Transverse colon (tissue), 3 donors: ENCODE data around the gene CLEC2D.

ENCODE experiments used
- EP300 ChIP-seq: sonication (generic); formaldehyde crosslinking; IDR thresholded peaks from one replicate; pipeline ENCODE4 v1.6.1; 2017; ENCODE audit warnings: antibody characterized with exemption, low read depth
- POLR2A ChIP-seq: fragments of 450-650 bp; IDR thresholded peaks from one replicate; pipeline ENCODE4 v1.6.1; 2016; ENCODE audit warnings: antibody characterized with exemption, mild to moderate bottlenecking, moderate library complexity
- TF ChIP-seq, protein P1 (sequence below), 5 experiments: fragments of 200-600 bp in 3 of 5; fragments of 450-650 bp in 2 of 5; sonication (generic) in 3 of 5; IDR thresholded peaks; 1 replicate in 2 of 5; 2 replicates in 3 of 5; pipeline ENCODE4 v1.5.1; 2016 to 2017; ENCODE audit warnings: antibody characterized with exemption in 5 of 5, inconsistent platforms in 3 of 5, mild to moderate bottlenecking in 2 of 5, moderate library complexity in 1 of 5

GRCh38 chr12:9706086-9706685 lies 36.7 kb downstream of the CLEC2D start:
- TF ChIP-seq, protein P1, sequence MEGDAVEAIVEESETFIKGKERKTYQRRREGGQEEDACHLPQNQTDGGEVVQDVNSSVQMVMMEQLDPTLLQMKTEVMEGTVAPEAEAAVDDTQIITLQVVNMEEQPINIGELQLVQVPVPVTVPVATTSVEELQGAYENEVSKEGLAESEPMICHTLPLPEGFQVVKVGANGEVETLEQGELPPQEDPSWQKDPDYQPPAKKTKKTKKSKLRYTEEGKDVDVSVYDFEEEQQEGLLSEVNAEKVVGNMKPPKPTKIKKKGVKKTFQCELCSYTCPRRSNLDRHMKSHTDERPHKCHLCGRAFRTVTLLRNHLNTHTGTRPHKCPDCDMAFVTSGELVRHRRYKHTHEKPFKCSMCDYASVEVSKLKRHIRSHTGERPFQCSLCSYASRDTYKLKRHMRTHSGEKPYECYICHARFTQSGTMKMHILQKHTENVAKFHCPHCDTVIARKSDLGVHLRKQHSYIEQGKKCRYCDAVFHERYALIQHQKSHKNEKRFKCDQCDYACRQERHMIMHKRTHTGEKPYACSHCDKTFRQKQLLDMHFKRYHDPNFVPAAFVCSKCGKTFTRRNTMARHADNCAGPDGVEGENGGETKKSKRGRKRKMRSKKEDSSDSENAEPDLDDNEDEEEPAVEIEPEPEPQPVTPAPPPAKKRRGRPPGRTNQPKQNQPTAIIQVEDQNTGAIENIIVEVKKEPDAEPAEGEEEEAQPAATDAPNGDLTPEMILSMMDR (IDR thresholded peaks at IDR 0.05), result no peak
- no peak for TF ChIP-seq POLR2A
- no peak for TF ChIP-seq EP300
